PFSK-1 (cell line): ENCODE data around the gene CPT1A.

Experiments
- FOXP2 ChIP-seq: optimal IDR thresholded peaks from 2 replicates; pipeline ENCODE3; 2011; ENCODE audit warnings: borderline replicate concordance, control low read depth, inconsistent platforms; ENCODE audit not compliant: insufficient read depth; ENCODE audit errors: extremely low read length, extremely low read depth
- POLR2AphosphoS5 ChIP-seq: IDR thresholded peaks from 2 replicates; pipeline ENCODE4 v1.6.1; 2012; ENCODE audit warnings: low read depth, mild to moderate bottlenecking, control low read depth, low read length, moderate library complexity
- REST ChIP-seq, 2 experiments: IDR thresholded peaks; 2 replicates each; pipeline versions ENCODE4 v1.6.1 to v1.8.0; 2011 to 2012; ENCODE audit warnings: low read depth in 2 of 2, low read length in 2 of 2, control low read depth in 1 of 2, inconsistent platforms in 1 of 2, mild to moderate bottlenecking in 1 of 2, moderate library complexity in 1 of 2; ENCODE audit not compliant: insufficient read depth in 1 of 2
- SIN3A ChIP-seq: IDR thresholded peaks from 2 replicates; pipeline ENCODE4 v1.6.1; 2012; ENCODE audit warnings: mild to moderate bottlenecking, low read length, moderate library complexity, borderline replicate concordance; ENCODE audit not compliant: insufficient read depth
- TAF1 ChIP-seq: IDR thresholded peaks from 2 replicates; pipeline ENCODE4 v1.6.1; 2012; ENCODE audit warnings: low read length, control low read depth, borderline replicate concordance; ENCODE audit not compliant: insufficient read depth

The CPT1A gene

GRCh38 chr11:68843703-68844312, 2.1 kb upstream of the CPT1A start:
- TF ChIP-seq SIN3A (no peak), FOXP2 (no peak), POLR2AphosphoS5 (no peak)

GRCh38 chr11:68843052-68843561, 1.4 kb upstream of the CPT1A start:
- TF ChIP-seq FOXP2 = no peak
- no peak for TF ChIP-seq REST (IDR thresholded peaks at IDR 0.05; ENCODE audit: insufficient read depth in 1 of 2, low read depth in 2 of 2, low read length in 2 of 2)
- TF ChIP-seq TAF1 = no peak
- TF ChIP-seq SIN3A = no peak
- TF ChIP-seq POLR2AphosphoS5 = no peak

DNA sequence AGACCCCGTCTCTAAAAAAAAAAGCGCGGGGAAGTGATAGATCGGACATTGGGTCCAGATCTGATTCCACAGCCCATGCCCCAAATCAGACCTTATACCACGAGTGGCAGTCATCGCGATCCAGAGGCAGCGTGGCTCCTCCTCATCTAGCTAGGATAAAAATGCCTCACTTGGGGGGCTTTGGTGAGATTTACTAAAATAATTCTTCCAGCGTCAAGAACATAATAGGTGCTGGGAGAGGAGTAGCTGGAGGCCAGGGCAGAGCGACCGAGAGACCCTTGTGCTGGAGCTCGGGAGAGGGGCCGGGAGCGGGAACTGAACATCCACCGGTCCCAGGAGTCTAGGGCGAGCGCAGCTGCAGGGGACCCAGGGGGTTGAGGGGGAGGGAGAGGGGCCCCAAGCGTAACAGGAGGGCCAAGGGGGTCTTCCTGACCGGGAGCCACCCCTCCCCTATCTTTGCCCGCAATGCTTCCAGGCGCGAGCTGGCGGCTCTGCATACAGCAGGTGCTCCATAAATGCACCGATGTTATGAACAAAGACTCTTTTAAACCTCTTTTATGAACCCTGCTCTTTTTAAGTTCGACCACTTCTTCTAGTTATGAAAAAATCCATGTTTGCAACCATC, 823 bp upstream of the CPT1A start:
- no peak for TF ChIP-seq POLR2AphosphoS5

DNA sequence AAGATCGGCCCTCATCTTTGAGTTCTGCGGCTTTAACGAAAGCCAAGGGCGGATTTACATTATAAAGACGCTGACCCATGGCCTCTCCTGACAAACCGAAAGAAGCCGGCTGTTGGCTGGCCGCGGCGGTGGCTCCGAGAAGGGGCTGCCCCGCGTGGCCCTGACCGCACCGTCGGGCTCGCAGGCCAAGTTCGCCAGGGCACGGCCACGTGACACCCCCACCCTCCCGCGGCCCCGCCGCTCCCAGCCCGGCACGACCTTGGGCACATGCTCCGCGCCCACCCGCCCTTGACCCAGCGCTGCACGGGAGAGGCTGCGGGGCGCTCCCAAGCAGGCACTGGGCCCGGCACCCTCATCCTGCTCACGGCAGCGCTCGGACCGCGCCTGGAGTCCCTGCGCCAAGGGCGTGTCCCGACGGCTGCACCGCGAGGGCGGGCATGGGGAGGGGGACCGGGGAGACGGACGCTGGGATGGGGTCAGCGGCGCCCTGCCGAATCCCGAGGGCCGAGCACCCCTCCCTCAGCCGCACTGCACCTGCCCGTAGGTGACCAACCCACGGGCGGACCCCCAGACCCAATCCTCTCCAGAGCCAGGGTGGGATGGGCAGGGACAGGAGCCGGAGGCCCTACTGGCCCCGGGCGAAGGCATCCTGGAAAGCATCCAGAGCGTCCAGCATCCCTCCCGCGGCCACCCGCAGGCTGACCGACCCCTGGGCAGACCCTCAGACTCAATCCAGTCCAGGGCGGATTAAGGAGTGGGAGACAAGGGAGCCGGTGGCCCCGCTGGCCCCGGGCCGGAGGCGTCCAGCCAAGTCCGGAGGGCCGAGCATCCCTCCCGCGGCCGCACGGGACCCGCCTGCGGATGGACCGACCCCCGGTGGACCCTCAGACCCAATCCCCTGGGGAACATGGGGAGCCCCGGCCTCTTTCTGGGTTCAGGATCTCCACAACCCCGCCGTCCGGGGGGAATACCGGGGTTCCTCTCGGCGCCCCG, 759 bp downstream of the CPT1A start:
- TF ChIP-seq POLR2AphosphoS5 (no peak), REST (IDR thresholded peaks at IDR 0.05; ENCODE audit: insufficient read depth in 1 of 2, low read depth in 2 of 2, low read length in 2 of 2) (no peak), TAF1 (no peak), SIN3A (no peak; the same call in 1 of the 2 replicates), FOXP2 (no peak)

- no peak for TF ChIP-seq POLR2AphosphoS5
- no peak for TF ChIP-seq TAF1
- no peak for TF ChIP-seq SIN3A
- no peak for TF ChIP-seq REST (IDR thresholded peaks at IDR 0.05; ENCODE audit: insufficient read depth in 1 of 2, low read depth in 2 of 2, low read length in 2 of 2)
- TF ChIP-seq FOXP2 = no peak
These were observed 1.6 kb downstream of the CPT1A start for GRCh38 chr11:68839911-68840641.
